NCI-H1694 treated with DMSO at 0.1 percent for 48 hours (cell line): ENCODE measurements around the gene RRP9.
A peak's percentile ranks its signal among the peaks of the same experiment; 100 is the strongest.
"Not testable (repeated sequence)": the region's sequence is repeated elsewhere in the genome, so short reads cannot be mapped to it uniquely, and the experiment has no call there.

Experiments used
- DNase-seq: peaks from one replicate; lab custom pipeline; 2025; lab: John Stamatoyannopoulos, UW

The RRP9 gene

GRCh38 chr3:51941798-51942602 is at the start of gene RRP9, which contains the start of gene PARP3:
Gene RRP9 (minus strand): TSS chr3:51941904. CDS start chr3:51941867, 37 bp downstream.
Gene PARP3 (plus strand): TSS chr3:51942363. CDS start chr3:51943356, 993 bp downstream.
- peak; percentile 88 for DNase-seq

DNA sequence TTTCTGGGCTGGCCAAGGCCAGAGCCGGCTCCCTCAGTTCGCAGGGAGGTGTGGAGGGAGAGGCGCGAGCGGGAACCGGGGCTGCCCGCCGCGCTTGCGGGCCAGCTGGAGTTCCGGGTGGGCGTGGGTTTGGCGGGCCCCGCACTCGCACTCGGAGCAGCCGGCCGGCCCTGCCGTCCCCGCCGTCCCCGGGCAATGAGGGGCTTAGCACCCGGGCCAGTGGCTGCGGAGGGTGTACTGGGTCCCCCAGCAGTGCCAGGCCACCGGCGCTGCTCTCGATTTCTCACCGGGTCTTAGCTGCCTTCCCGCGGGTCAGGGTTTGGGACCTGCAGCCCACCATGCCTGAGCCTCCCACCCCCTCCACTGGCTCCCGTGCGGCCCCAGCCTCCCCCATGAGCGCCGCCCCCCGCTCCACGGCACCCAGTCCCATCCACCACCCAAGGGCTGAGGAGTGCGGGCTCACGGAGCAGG is 48.8 kb upstream of the RRP9 start:
- not testable (repeated sequence) for DNase-seq

GRCh38 chr3:51988286-51989146 is 46.8 kb upstream of the RRP9 start:
- no peak for DNase-seq

DNA sequence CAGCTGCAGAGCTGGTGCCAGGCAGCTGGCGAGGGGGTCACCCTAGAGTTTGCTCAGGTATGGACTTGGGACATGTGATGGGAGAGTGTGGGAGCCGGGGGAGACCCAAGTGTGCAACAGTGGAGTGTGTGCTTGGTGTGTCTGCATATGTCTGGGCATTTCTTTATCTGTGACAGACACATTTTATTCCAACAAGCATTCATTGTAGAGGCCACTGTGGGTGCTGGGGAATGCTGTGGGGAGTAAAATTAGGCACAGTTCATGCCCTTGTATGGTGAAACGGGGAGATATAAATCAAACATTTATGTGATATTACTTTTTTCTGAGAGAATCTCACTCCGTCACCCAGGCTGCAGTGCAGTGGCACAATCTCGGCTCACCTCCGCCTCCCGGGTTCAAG is 45.9 kb upstream of the RRP9 start:
- DNase-seq = no peak

- no peak for DNase-seq
These were observed 44.6 kb upstream of the RRP9 start for GRCh38 chr3:51986010-51986947.

- DNase-seq = no peak
These were observed 43.4 kb upstream of the RRP9 start for GRCh38 chr3:51985063-51985462.

- no peak for DNase-seq
These were observed 42.6 kb upstream of the RRP9 start for GRCh38 chr3:51984269-51984647.

GRCh38 chr3:51983578-51984268 is 42.0 kb upstream of the RRP9 start:
- DNase-seq = no peak

- no peak for DNase-seq
These were observed 41.3 kb upstream of the RRP9 start, which contains the start of gene ACY1 for GRCh38 chr3:51982838-51983577. Gene ACY1 (plus strand): TSS chr3:51983535. CDS start chr3:51984065, 530 bp downstream.

GRCh38 chr3:51982352-51982837 is 40.7 kb upstream of the RRP9 start:
- DNase-seq = no peak

- DNase-seq = no peak
These were observed 38.5 kb upstream of the RRP9 start for GRCh38 chr3:51980253-51980652.

DNA sequence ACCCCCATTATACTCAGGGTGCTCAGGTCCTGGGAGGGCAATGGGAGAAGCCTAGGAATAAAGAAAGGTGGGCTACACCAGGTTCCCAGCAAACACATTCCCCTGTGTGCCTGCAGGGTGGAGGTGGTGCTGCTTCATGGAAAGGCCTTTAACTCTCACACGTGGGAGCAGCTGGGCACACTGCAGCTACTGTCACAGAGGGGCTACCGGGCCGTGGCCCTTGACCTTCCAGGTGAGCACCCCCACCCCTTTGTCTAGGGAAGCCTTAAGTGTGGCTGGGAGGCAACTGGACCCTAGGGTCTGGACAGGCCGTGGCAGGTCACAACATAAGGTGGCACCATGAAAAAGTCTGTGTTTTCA is 36.4 kb upstream of the RRP9 start:
- no peak for DNase-seq

GRCh38 chr3:51977446-51978142 is 35.9 kb upstream of the RRP9 start:
- no peak for DNase-seq

GRCh38 chr3:51975852-51976549 is 34.3 kb upstream of the RRP9 start:
- no peak for DNase-seq

DNA sequence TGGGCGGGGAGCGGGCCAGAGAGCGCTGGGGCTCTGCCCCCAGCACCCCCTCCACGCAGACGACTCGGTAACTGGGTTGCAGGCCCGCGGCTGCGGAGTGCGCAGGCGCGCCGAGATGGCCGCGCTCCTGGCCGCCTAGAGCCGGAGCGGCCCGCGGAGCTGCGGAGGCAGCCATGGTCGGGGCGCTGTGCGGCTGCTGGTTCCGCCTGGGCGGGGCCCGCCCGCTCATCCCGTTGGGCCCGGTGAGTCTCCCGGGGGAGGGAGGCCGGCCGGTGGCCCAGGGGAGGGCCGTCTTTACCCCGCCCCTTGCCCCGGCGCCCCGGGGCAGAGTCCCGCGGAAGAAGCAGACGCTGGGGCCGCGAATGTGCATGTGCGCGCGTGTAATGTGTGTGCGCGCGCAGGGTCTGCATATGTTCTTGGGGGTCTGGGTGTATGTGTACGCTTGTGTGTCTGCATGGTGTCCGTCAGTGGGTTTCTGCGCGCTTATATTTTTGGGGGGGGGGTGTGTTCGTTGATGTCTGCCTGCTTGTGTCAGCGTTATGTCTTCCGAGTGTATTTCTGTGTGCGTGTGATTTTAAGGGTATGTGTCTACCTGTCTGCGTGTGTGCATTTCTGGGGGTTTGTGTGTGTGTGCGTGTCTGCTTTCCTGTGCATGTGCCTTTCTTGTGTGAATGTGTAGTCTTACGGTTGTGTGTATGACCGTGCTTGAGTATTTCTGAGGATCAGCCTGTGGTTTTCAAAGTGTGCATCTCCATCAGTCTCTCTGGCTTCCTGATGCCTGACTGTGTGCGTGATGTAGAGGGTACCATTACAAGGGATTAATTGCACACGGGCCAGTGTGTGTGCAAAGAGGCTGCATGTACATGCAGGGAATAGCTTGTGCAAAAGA is 33.5 kb upstream of the RRP9 start, which contains the start of gene ABHD14A:
ABHD14A (plus strand) TSS at position 102 of the 889 bp plus-strand sequence; CDS start at position 174, 72 bp downstream.
- no peak for DNase-seq

DNA sequence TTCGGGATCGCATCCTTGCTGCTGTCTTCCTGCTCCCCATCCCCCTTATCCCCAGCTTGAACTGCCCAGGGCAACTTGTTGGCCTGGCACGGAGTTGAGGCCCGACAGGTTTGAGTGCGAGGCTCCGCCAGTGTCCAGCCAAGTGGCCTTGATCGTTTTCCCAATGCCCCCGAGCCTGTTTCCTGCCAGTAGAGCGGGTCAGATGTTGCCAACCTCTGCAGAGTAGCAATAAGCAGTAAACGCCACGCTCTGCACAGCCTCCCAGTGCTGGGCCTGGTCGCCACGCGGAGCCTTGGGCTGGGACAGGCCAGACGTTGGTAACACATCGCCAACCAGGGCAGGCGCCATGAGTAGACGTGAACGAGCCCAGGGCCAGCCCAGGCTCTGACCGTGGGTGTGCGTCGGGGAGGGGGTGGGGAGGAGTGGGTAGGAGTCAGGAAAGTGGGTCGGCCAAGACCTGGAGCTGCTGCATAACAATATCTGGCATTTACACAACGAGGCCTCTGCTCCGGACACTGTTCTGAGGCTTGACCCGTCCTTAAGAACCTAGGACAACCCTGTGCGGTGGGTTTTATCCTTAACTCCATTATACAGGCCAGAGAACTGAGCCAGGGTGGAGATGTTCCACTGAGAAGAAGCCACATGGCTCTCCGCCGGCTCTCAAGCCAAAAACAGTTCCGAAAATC is 32.7 kb upstream of the RRP9 start:
- no peak for DNase-seq

GRCh38 chr3:51971350-51971749 is 29.6 kb upstream of the RRP9 start:
- DNase-seq = no peak
